Liver (tissue), 9 donors: Measurements from ENCODE around the gene YIPF3. TPM values are rescaled to one million over a fixed set of nuclear protein-coding genes. Genes with fewer than 3 reads are reported as not detected.

Source experiments
- DNase-seq: peaks from one replicate; pipeline ENCODE4 v3.0.0-alpha.2; 2017; ENCODE audit warnings: low spot score
- H3K27ac ChIP-seq, 2 donors: one replicate each; pipeline ENCODE4 v1.7.0; 2013; ENCODE audit warnings: inconsistent platforms in 2 of 2, low read length in 2 of 2, control low read depth in 1 of 2, low read depth in 1 of 2, mild to moderate bottlenecking in 1 of 2
- H3K27me3 ChIP-seq, 4 donors: one replicate each; pipeline versions ENCODE4 v1.6.1 to v1.7.0; 2013; ENCODE audit warnings: low read length in 3 of 4, inconsistent platforms in 1 of 4, mild to moderate bottlenecking in 1 of 4, moderate library complexity in 1 of 4; ENCODE audit not compliant: control insufficient read depth in 4 of 4, insufficient read depth in 4 of 4
- H3K36me3 ChIP-seq, 4 donors: one replicate each; pipeline versions ENCODE4 v1.6.1 to v1.7.0; 2013; ENCODE audit warnings: low read length in 3 of 4, mild to moderate bottlenecking in 3 of 4, low read depth in 1 of 4, moderate library complexity in 1 of 4; ENCODE audit not compliant: control insufficient read depth in 4 of 4, insufficient read depth in 3 of 4
- H3K4me1 ChIP-seq, 4 donors: one replicate each; pipeline versions ENCODE4 v1.6.1 to v1.7.0; 2013; ENCODE audit warnings: low read length in 3 of 4, mild to moderate bottlenecking in 3 of 4, moderate library complexity in 1 of 4; ENCODE audit not compliant: control insufficient read depth in 4 of 4, insufficient read depth in 4 of 4
- H3K4me3 ChIP-seq, 3 donors: one replicate each; pipeline versions ENCODE4 v1.6.1 to v1.7.0; 2013; ENCODE audit warnings: low read length in 3 of 3, control low read depth in 1 of 3, low read depth in 1 of 3, mild to moderate bottlenecking in 1 of 3
- H3K9ac ChIP-seq, 2 donors: one replicate each; pipeline ENCODE4 v1.7.0; 2013; ENCODE audit warnings: low read length in 2 of 2, mild to moderate bottlenecking in 2 of 2, moderate library complexity in 2 of 2, control low read depth in 1 of 2, low read depth in 1 of 2
- H3K9me3 ChIP-seq, 4 donors: one replicate each; pipeline versions ENCODE4 v1.6.1 to v1.7.0; 2013; ENCODE audit warnings: low read length in 3 of 4; ENCODE audit not compliant: control insufficient read depth in 4 of 4
- ATF3 ChIP-seq: IDR thresholded peaks from 2 replicates; pipeline ENCODE4 v1.6.1; 2016; ENCODE audit warnings: antibody characterized with exemption
- EGR1 ChIP-seq, 2 donors: IDR thresholded peaks; 2 replicates each; pipeline ENCODE4 v1.6.1; 2016 to 2018; ENCODE audit warnings: antibody characterized with exemption in 2 of 2, low read depth in 2 of 2
- FOXA1 ChIP-seq: IDR thresholded peaks from 2 replicates; pipeline ENCODE4 v1.6.1; 2016; ENCODE audit warnings: antibody characterized with exemption
- FOXA2 ChIP-seq: IDR thresholded peaks from 2 replicates; pipeline ENCODE4 v1.6.1; 2016; ENCODE audit warnings: antibody characterized with exemption
- HNF4G ChIP-seq: IDR thresholded peaks from 2 replicates; pipeline ENCODE4 v1.6.1; 2016; ENCODE audit warnings: antibody characterized with exemption
- JUND ChIP-seq, 2 donors: IDR thresholded peaks; 2 replicates each; pipeline ENCODE4 v1.6.1; 2016; ENCODE audit warnings: antibody characterized with exemption in 2 of 2
- NR2F2 ChIP-seq: IDR thresholded peaks from 2 replicates; pipeline ENCODE4 v1.6.1; 2016; ENCODE audit warnings: antibody characterized with exemption
- RAD21 ChIP-seq, 2 donors: IDR thresholded peaks; 2 replicates each; pipeline ENCODE4 v1.6.1; 2016; ENCODE audit warnings: antibody characterized with exemption in 2 of 2, mild to moderate bottlenecking in 2 of 2
- REST ChIP-seq: IDR thresholded peaks from 2 replicates; pipeline ENCODE4 v1.6.1; 2016; ENCODE audit warnings: antibody characterized with exemption, mild to moderate bottlenecking
- RXRA ChIP-seq, 2 donors: IDR thresholded peaks; 2 replicates each; pipeline ENCODE4 v1.6.1; 2017 to 2018; ENCODE audit warnings: antibody characterized with exemption in 2 of 2, mild to moderate bottlenecking in 1 of 2
- TAF1 ChIP-seq: conservative IDR thresholded peaks from 2 replicates; pipeline ENCODE4 v1.6.1; 2016; ENCODE audit warnings: antibody characterized with exemption, mild to moderate bottlenecking
- YY1 ChIP-seq: IDR thresholded peaks from 2 replicates; pipeline ENCODE4 v1.6.1; 2016; ENCODE audit warnings: antibody characterized with exemption, mild to moderate bottlenecking
- ZBTB33 ChIP-seq: IDR thresholded peaks from 2 replicates; pipeline ENCODE4 v1.6.1; 2016; ENCODE audit warnings: antibody characterized with exemption
- WGBS: extraction: QIAGEN DNeasy Blood & Tissue Kit; methylation state at CpG from one replicate; pipeline ENCODE4 v1.1.7; 2013; 5-methylcytosine and 5-hydroxymethylcytosine counted together
- polyA plus RNA-seq, 2 donors: library from polyadenylated mRNA; stranded (reverse) in 1 of 2; unstranded in 1 of 2; fragments of 200-250 nt in 1 of 2; fragments of >200 nt in 1 of 2; fragmentation: Nextera tagmentation in 1 of 2; extraction: Ambion mirVana in 1 of 2; gene quantifications; one replicate each; pipeline versions ENCODE4 v1.2.1 to v1.2.3, GENCODE V29; 2013 to 2015
- total RNA-seq, 2 donors: library from RNA; depleted of rRNA; stranded (reverse); fragments of >200 nt; gene quantifications; one replicate each; pipeline ENCODE4 v1.2.3, GENCODE V29; 2014
- TF ChIP-seq, protein P1 (sequence below): fragments of 150-350 bp; IDR thresholded peaks from 2 replicates; pipeline ENCODE4 v1.5.1; 2017; ENCODE audit warnings: improper control_type of control experiment, low read depth, low read length; ENCODE audit not compliant: missing input control
- donor health status: healthy.
- donor health status: healthy.
- donor health status: healthy.
- donor health status: healthy.
- donor health status: healthy.

YIPF3 gene
- total and polyA plus RNA-seq, 4 donors, result 43.8 to 91.9 (median 61.6) TPM

DNA sequence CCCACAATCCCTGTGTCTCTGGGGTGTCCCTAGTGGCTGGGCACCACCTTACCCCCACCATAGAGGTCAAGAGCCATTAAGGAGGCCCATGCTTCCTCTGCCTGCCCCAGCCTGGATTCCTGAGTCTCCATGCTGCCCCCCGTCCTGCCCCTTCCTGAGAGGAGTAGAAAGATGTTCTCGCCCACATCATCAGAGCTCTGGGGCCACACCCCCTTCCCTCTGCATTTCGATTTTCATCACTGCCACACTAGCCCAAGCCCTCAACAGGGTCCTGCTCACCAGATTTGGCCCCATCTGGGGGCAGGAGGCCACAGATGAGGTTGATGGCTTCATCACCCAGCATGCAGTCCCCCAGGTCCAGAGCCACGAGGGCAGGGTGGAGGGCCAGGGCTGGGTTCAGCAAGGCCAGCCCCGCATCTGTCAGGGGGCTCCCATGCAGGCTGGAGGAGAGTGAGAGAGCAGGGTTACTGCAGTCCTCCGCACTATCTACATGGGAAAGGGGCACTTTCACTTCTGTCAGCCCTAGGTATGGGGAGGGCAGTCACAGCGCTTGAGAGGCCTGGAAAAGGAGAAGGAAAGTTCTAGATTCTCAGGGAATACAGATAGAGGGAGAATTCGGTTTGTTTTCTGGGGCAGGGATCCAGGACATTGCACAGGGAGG lies 8.1 kb downstream of the YIPF3 start:
- Histone ChIP-seq H3K4me3 (no peak overlapping the region), H3K27me3 (peaks cover 0 to 3% (median 0%) of the 10 kb centered on the region in 4 donors), H3K9me3 (no peaks in the 10 kb centered on the region), H3K9ac (no peak overlapping the region), H3K36me3 (peaks cover 2 to 40% (median 19%) of the 10 kb centered on the region in 4 donors), H3K27ac (no peak overlapping the region), H3K4me1 (peaks cover 5 to 11% (median 7%) of the 10 kb centered on the region in 4 donors)
- TF ChIP-seq EGR1 (IDR thresholded peaks at IDR 0.05; ENCODE audit: low read depth in 2 of 2) (no peak), HNF4G (no peak), REST (no peak), FOXA1 (no peak), JUND (IDR thresholded peaks at IDR 0.05) (no peak), YY1 (no peak), RAD21 (IDR thresholded peaks at IDR 0.05) (no peak), ATF3 (no peak), RXRA (IDR thresholded peaks at IDR 0.05) (no peak), ZBTB33 (no peak), TAF1 (no peak), NR2F2 (no peak), FOXA2 (no peak)
- TF ChIP-seq, protein P1, sequence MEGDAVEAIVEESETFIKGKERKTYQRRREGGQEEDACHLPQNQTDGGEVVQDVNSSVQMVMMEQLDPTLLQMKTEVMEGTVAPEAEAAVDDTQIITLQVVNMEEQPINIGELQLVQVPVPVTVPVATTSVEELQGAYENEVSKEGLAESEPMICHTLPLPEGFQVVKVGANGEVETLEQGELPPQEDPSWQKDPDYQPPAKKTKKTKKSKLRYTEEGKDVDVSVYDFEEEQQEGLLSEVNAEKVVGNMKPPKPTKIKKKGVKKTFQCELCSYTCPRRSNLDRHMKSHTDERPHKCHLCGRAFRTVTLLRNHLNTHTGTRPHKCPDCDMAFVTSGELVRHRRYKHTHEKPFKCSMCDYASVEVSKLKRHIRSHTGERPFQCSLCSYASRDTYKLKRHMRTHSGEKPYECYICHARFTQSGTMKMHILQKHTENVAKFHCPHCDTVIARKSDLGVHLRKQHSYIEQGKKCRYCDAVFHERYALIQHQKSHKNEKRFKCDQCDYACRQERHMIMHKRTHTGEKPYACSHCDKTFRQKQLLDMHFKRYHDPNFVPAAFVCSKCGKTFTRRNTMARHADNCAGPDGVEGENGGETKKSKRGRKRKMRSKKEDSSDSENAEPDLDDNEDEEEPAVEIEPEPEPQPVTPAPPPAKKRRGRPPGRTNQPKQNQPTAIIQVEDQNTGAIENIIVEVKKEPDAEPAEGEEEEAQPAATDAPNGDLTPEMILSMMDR, result no peak
- whole genome bisulfite sequencing, result 72% methylated on average over 8 of the region's 8 CpGs
- DNase-seq, result no peak
